GM23338 (cell line): ENCODE results near the gene TRABD. TPM values are rescaled to one million over a fixed set of nuclear protein-coding genes. Genes with fewer than 3 reads are reported as not detected.

Source experiments
- ATAC-seq: fragments of 200-7000 bp; cut with Tn5 transposase; 3 replicates; pipeline ENCODE4 v1.9.1; 2020
- DNase-seq: peaks from one replicate; pipeline ENCODE4 v3.0.0-alpha.2; 2015; ENCODE audit warnings: low spot score
- H2AFZ ChIP-seq: fragments of 200-600 bp; sonication (generic); 2 replicates; pipeline ENCODE4 v1.8.0; 2016; ENCODE audit warnings: antibody characterized with exemption, mild to moderate bottlenecking, moderate library complexity
- H3F3A ChIP-seq: fragments of 200-600 bp; sonication (generic); replicated peaks from 2 replicates; pipeline ENCODE4 v1.8.0; 2017; ENCODE audit warnings: antibody characterized with exemption, mixed run types, low read depth
- H3K27ac ChIP-seq: fragments of 200-600 bp; sonication (generic); 2 replicates; pipeline ENCODE4 v1.6.1; 2016; ENCODE audit warnings: low read depth
- H3K27me3 ChIP-seq: fragments of 200-600 bp; sonication (generic); 2 replicates; pipeline ENCODE4 v1.8.0; 2016; ENCODE audit warnings: mild to moderate bottlenecking, mixed run types, moderate library complexity; ENCODE audit not compliant: insufficient read depth
- H3K36me3 ChIP-seq: fragments of 200-600 bp; sonication (generic); 2 replicates; pipeline ENCODE4 v1.8.0; 2016; ENCODE audit warnings: mild to moderate bottlenecking; ENCODE audit not compliant: insufficient read depth
- H3K4me1 ChIP-seq: fragments of 200-600 bp; sonication (generic); 2 replicates; pipeline ENCODE4 v1.8.0; 2016; ENCODE audit warnings: mild to moderate bottlenecking, moderate library complexity; ENCODE audit not compliant: insufficient read depth
- H3K4me2 ChIP-seq: fragments of 200-600 bp; sonication (generic); 2 replicates; pipeline ENCODE4 v1.7.1; 2017; ENCODE audit warnings: mixed run types
- H3K4me3 ChIP-seq: fragments of 200-600 bp; sonication (generic); 2 replicates; pipeline ENCODE4 v1.6.1; 2016; ENCODE audit warnings: mixed run types
- H3K79me2 ChIP-seq: fragments of 200-600 bp; sonication (generic); replicated peaks from 2 replicates; pipeline ENCODE4 v1.8.0; 2017; ENCODE audit warnings: mild to moderate bottlenecking; ENCODE audit not compliant: insufficient read depth
- H3K9me2 ChIP-seq: fragments of 200-600 bp; sonication (generic); 2 replicates; pipeline ENCODE4 v1.8.0; 2017; ENCODE audit not compliant: insufficient read depth
- H4K20me1 ChIP-seq: fragments of 200-600 bp; sonication (generic); replicated peaks from 2 replicates; pipeline ENCODE4 v1.8.0; 2017; ENCODE audit warnings: mild to moderate bottlenecking; ENCODE audit not compliant: insufficient read depth
- H3K27ac Mint-ChIP-seq: 2 replicates; pipeline ENCODE4 v1.8.0; 2020; ENCODE audit warnings: inconsistent platforms, mild to moderate bottlenecking, moderate library complexity, mixed read lengths
- H3K27me3 Mint-ChIP-seq: 3 replicates; pipeline ENCODE4 v1.8.0; 2022; ENCODE audit warnings: low read depth, mild to moderate bottlenecking, moderate library complexity, mixed read lengths, inconsistent platforms; ENCODE audit not compliant: insufficient read depth, poor library complexity
- H3K36me3 Mint-ChIP-seq: 3 replicates; pipeline ENCODE4 v1.8.0; 2021; ENCODE audit warnings: low read depth, mild to moderate bottlenecking, inconsistent platforms, moderate library complexity, mixed read lengths
- H3K4me1 Mint-ChIP-seq: 3 replicates; pipeline ENCODE4 v1.8.0; 2020; ENCODE audit warnings: mild to moderate bottlenecking, inconsistent platforms, mixed read lengths
- H3K4me3 Mint-ChIP-seq: 3 replicates; pipeline ENCODE4 v1.8.0; 2021; ENCODE audit warnings: moderate library complexity, mild to moderate bottlenecking, inconsistent platforms, mixed read lengths
- H3K9me3 Mint-ChIP-seq: 3 replicates; pipeline ENCODE4 v1.8.0; 2020; ENCODE audit warnings: moderate library complexity, mild to moderate bottlenecking, inconsistent platforms, mixed read lengths
- CREB1 ChIP-seq: fragments of 250-450 bp; sonication (Bioruptor Pico); IDR thresholded peaks from 2 replicates; pipeline ENCODE4 v1.5.0; 2020; ENCODE audit warnings: low read depth, mild to moderate bottlenecking, moderate library complexity
- CTCF ChIP-seq, 2 experiments: fragments of 200-600 bp in 1 of 2; sonication (generic) in 1 of 2; conservative IDR thresholded peaks; 2 replicates each; pipeline versions ENCODE4 v1.5.1 to v1.6.1; 2016 to 2017; ENCODE audit warnings: antibody characterized with exemption in 2 of 2, low read depth in 2 of 2, mild to moderate bottlenecking in 2 of 2, moderate library complexity in 1 of 2
- EZH2 ChIP-seq: fragments of 200-600 bp; sonication (generic); IDR thresholded peaks from one replicate; pipeline ENCODE4 v1.8.0; 2017; ENCODE audit warnings: antibody characterized with exemption, mild to moderate bottlenecking, low read depth; ENCODE audit not compliant: unreplicated experiment
- EZH2phosphoT487 ChIP-seq: fragments of 200-600 bp; sonication (generic); IDR thresholded peaks from one replicate; pipeline ENCODE4 v1.8.1; 2018; ENCODE audit warnings: antibody characterized with exemption; ENCODE audit not compliant: unreplicated experiment
- REST ChIP-seq: IDR thresholded peaks from one replicate; pipeline ENCODE4 v1.6.1; 2018; ENCODE audit warnings: antibody characterized with exemption; ENCODE audit not compliant: unreplicated experiment
- ZNF114 ChIP-seq: fragments of 250-450 bp; sonication (Bioruptor Pico); IDR thresholded peaks from 2 replicates; pipeline ENCODE4 v1.5.0; 2020; ENCODE audit warnings: mild to moderate bottlenecking, moderate library complexity
- ZNF331 ChIP-seq: fragments of 250-450 bp; sonication (Bioruptor Pico); IDR thresholded peaks from 2 replicates; pipeline ENCODE4 v1.5.0; 2020; ENCODE audit warnings: low read depth, mild to moderate bottlenecking, moderate library complexity
- polyA plus RNA-seq: library from polyadenylated mRNA; unstranded; fragments of >200 nt; fragmentation: Nextera tagmentation; extraction: Ambion mirVana; gene quantifications from 2 replicates; pipeline ENCODE4 v1.2.1, GENCODE V29; 2016
- total RNA-seq: library from RNA; depleted of rRNA; stranded (reverse); fragments of >200 nt; shearing (Covaris generic); gene quantifications from 2 replicates; pipeline ENCODE4 v1.2.3, GENCODE V29; 2014

TRABD gene
- total and polyA plus RNA-seq, 2 experiments from 2014 or later, result 44.1 to 66.1 TPM

GRCh38 chr22:50217543-50218152 is 31.9 kb downstream of the TRABD start (continued):
- no peak for TF ChIP-seq REST

- Histone ChIP-seq H3F3A (no peaks in the 10 kb centered on the region), H3K4me3 (no peak overlapping the region), H3K36me3 (no peaks in the 10 kb centered on the region), H3K4me2 (no peak overlapping the region), H3K27me3 (no peaks in the 10 kb centered on the region), H3K4me1 (no peaks in the 10 kb centered on the region; the same call in 1 of the 2 replicates), H2AFZ (no peak overlapping the region), H3K27ac (no peak overlapping the region), H3K79me2 (peaks cover 5% of the 10 kb centered on the region; the same call in 1 of the 2 replicates), H4K20me1 (peaks cover 8% of the 10 kb centered on the region; the same call in 1 of the 2 replicates), H3K9me2 (no peaks in the 10 kb centered on the region)
- no peak for TF ChIP-seq ZNF114 (CRISPR knock-in tag)
- TF ChIP-seq CTCF (conservative IDR thresholded peaks at IDR 0.05; ENCODE audit: low read depth in 2 of 2), result no peak
- TF ChIP-seq EZH2, result no peak
- TF ChIP-seq REST, result no peak
- no peak for TF ChIP-seq ZNF331 (CRISPR knock-in tag)
- TF ChIP-seq CREB1, result no peak
- no peak for TF ChIP-seq EZH2phosphoT487
- Mint-ChIP-seq H3K27ac (no peak overlapping the region), H3K27me3 (peaks cover 1% of the 10 kb centered on the region), H3K4me3 (no peak overlapping the region), H3K36me3 (peaks cover 64% of the 10 kb centered on the region), H3K9me3 (no peaks in the 10 kb centered on the region), H3K4me1 (peaks cover 2% of the 10 kb centered on the region; the same call in 2 of the 3 replicates)
- ATAC-seq (peak; percentile 9), DNase-seq (no peak)
These were observed 32.7 kb downstream of the TRABD start for GRCh38 chr22:50218153-50218995.
